Naive thymus-derived CD8-positive, alpha-beta T cell (primary cell): ENCODE data around the gene POLR1D. TPM values are rescaled to one million over a fixed set of nuclear protein-coding genes. Genes with fewer than 3 reads are reported as not detected.

Experiments used
- ATAC-seq, 2 donors: fragments of 150-1000 bp; cut with Tn5 transposase in 1 of 2; sonication (Bioruptor Pico), chemical (Tn5 transposase) in 1 of 2; 1 replicate in 1 of 2; 2 replicates in 1 of 2; pipeline ENCODE4 v1.10.0; 2021; ENCODE audit warnings: mild to moderate bottlenecking in 2 of 2, moderate library complexity in 2 of 2
- POLR2A ChIA-PET: fragments of 350-600 bp; sonication (Branson Sonifier 250); formaldehyde crosslinking; loops from one replicate; lab custom pipeline; 2021; ENCODE audit warnings: antibody characterized with exemption; lab: Charles Lee
- DNase-seq, 10 donors: peaks; one replicate each; pipeline versions ENCODE4 v3.0.0 to v3.0.0-alpha.2; 2020 to 2022
- H3K27ac Mint-ChIP-seq, 10 donors: one replicate each; pipeline ENCODE4 v1.8.0; 2020 to 2022; ENCODE audit warnings: mild to moderate bottlenecking in 10 of 10, mixed read lengths in 10 of 10, moderate library complexity in 4 of 10, inconsistent platforms in 1 of 10
- H3K27me3 Mint-ChIP-seq, 5 donors: one replicate each; pipeline ENCODE4 v1.8.0; 2021 to 2022; ENCODE audit warnings: mixed read lengths in 5 of 5
- H3K36me3 Mint-ChIP-seq, 3 donors: one replicate each; pipeline ENCODE4 v1.8.0; 2020 to 2022; ENCODE audit warnings: mixed read lengths in 3 of 3, mild to moderate bottlenecking in 2 of 3, inconsistent platforms in 1 of 3
- H3K4me1 Mint-ChIP-seq, 4 donors: one replicate each; pipeline ENCODE4 v1.8.0; 2021 to 2022; ENCODE audit warnings: mixed read lengths in 4 of 4
- H3K4me3 Mint-ChIP-seq, 10 donors: one replicate each; pipeline ENCODE4 v1.8.0; 2020 to 2022; ENCODE audit warnings: mild to moderate bottlenecking in 10 of 10, mixed read lengths in 10 of 10, moderate library complexity in 6 of 10, inconsistent platforms in 1 of 10
- H3K9me3 Mint-ChIP-seq, 9 donors: one replicate each; pipeline ENCODE4 v1.8.0; 2020 to 2022; ENCODE audit warnings: mixed read lengths in 9 of 9, mild to moderate bottlenecking in 3 of 9, inconsistent platforms in 1 of 9, moderate library complexity in 1 of 9
- polyA plus RNA-seq, 3 donors: library from polyadenylated mRNA; unstranded; fragments of 300-500 nt; fragmentation: Illumina TruSeq; gene quantifications; one replicate each; pipeline ENCODE4 v1.2.3, GENCODE V29; 2021
- total RNA-seq, 8 experiments: library from RNA in 2 of 8; stranded (reverse) in 2 of 8; gene quantifications; one replicate each; pipeline ENCODE4 v1.2.3 and lab custom pipeline; 2021 to 2026

POLR1D gene
- total and polyA plus RNA-seq, 5 experiments from 2014 or later: 115 to 165 (median 136) TPM

GRCh38 chr13:27631665-27632064 lies 10.0 kb downstream of the POLR1D start:
- peaks cover 0 to 51% (median 6%) of the 10 kb centered on the region in 3 donors for H3K36me3 Mint-ChIP-seq
- POLR2A ChIA-PET: interaction anchor here (1.0 kb wide), 1 partner anchor 9 kb away, joined by 4 read pairs; the partner anchor contains the start of gene POLR1D

DNA sequence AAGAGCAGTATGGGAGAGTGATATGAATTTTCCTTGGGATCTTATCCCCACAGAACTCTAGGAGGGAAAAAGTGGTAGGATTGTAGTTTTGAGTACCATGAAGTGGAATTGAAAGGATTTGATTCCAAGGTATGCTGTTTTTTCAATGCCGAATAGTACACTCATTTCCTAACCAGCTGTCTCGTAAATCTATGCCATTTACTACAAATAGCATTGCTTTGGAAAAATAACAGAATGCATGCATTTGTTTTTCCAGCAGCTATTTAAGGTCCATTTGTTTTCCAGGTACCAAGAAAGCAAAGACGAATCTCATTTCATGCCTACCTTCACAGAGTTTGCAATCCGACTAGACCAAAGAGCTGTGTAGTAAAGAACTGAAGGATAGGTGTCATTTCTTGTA lies 10.5 kb downstream of the POLR1D start:
- no peak overlapping the region for H3K4me3 Mint-ChIP-seq
- H3K27ac Mint-ChIP-seq: peak overlapping the region in 1 of 10 donors; percentile 8
- no peaks in the 10 kb centered on the region for H3K9me3 Mint-ChIP-seq
- peaks cover 0 to 46% (median 6%) of the 10 kb centered on the region in 3 donors for H3K36me3 Mint-ChIP-seq
- ATAC-seq: no peak
- POLR2A ChIA-PET: interaction anchor here (1.0 kb wide), 1 partner anchor 10 kb away, joined by 4 read pairs; the partner anchor contains the start of gene POLR1D
- no peak for DNase-seq
- H3K4me1 Mint-ChIP-seq: peaks cover 35 to 77% (median 73%) of the 10 kb centered on the region in 4 donors
- no peaks in the 10 kb centered on the region for H3K27me3 Mint-ChIP-seq

More at GRCh38 chr13:27631665-27632064, 10.0 kb downstream of the POLR1D start:
- Mint-ChIP-seq H3K27me3 (no peaks in the 10 kb centered on the region), H3K27ac (peak overlapping the region in 1 of 10 donors; percentile 68), H3K9me3 (no peaks in the 10 kb centered on the region), H3K4me3 (no peak overlapping the region), H3K4me1 (peaks cover 33 to 76% (median 73%) of the 10 kb centered on the region in 4 donors)
- DNase-seq (no peak), ATAC-seq (no peak)

DNA sequence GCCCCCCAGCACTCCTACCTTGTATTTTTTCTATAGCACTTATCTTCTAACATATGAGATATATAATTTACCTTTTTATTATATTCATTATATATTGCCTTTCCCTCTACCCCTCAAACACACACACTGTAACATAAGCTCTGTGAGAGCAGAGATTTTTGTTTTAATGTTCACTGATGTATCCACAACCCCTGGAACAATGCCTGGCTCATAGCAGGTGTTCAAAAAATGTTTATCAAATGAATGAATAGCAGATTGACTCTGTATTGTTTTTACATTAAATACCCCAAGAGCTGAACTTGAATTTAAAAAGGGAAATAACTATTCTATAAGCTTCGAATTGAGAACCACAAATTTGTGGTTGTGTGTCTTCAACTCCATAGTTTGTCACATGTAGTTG lies 11.0 kb downstream of the POLR1D start:
- DNase-seq (no peak), ATAC-seq (no peak)
- POLR2A ChIA-PET: no interaction called here
- Mint-ChIP-seq H3K4me3 (no peak overlapping the region), H3K9me3 (no peaks in the 10 kb centered on the region), H3K36me3 (peaks cover 0 to 42% (median 6%) of the 10 kb centered on the region in 3 donors), H3K4me1 (peaks cover 33 to 74% (median 70%) of the 10 kb centered on the region in 4 donors), H3K27me3 (no peaks in the 10 kb centered on the region), H3K27ac (peak overlapping the region in 2 of 10 donors; percentile 8 to 80)

GRCh38 chr13:27634231-27634630 lies 12.5 kb downstream of the POLR1D start:
- POLR2A ChIA-PET: interaction anchor here (1.0 kb wide), 1 partner anchor 13 kb away, joined by 4 read pairs; no protein-coding TSS in a partner anchor
- no peak overlapping the region for H3K4me3 Mint-ChIP-seq
- H3K27ac Mint-ChIP-seq: peak overlapping the region in 3 of 10 donors; percentile 0 to 66 (median 3)

DNA sequence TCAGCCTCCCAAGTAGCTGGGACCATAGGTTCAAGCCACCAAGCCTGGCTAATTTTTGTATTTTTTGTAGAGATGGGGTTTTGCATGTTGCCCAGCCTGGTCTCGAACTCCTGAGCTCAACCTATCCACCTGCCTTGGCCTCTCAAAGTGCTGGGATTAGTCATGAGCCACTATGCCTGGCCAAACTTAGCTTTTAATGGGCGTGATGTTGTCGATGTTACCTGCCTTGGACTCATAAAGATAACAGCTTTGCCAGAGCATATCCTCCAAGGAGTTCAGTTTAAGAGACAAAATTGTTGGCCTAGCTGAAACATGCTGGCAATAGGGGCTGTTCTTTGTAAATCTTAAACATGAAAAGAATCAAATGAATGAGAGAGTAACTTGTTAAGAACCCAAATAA lies 13.1 kb downstream of the POLR1D start:
- no peak for DNase-seq
- peak overlapping the region in 1 of 10 donors; percentile 6 for H3K27ac Mint-ChIP-seq
- no peak for ATAC-seq
- peaks cover 31 to 82% (median 76%) of the 10 kb centered on the region in 4 donors for H3K4me1 Mint-ChIP-seq
- H3K27me3 Mint-ChIP-seq: no peaks in the 10 kb centered on the region
- POLR2A ChIA-PET: interaction anchor here (1.0 kb wide), 1 partner anchor 14 kb away, joined by 4 read pairs; no protein-coding TSS in a partner anchor
- H3K36me3 Mint-ChIP-seq: peaks cover 0 to 34% (median 9%) of the 10 kb centered on the region in 3 donors
- no peaks in the 10 kb centered on the region for H3K9me3 Mint-ChIP-seq
- H3K4me3 Mint-ChIP-seq: no peak overlapping the region

More at GRCh38 chr13:27634231-27634630, 12.5 kb downstream of the POLR1D start:
- Mint-ChIP-seq H3K9me3 (no peaks in the 10 kb centered on the region), H3K4me1 (peaks cover 27 to 77% (median 71%) of the 10 kb centered on the region in 4 donors), H3K27me3 (no peaks in the 10 kb centered on the region), H3K36me3 (peaks cover 0 to 34% (median 9%) of the 10 kb centered on the region in 3 donors)
- ATAC-seq (no peak), DNase-seq (no peak)

GRCh38 chr13:27635266-27635665 lies 13.6 kb downstream of the POLR1D start:
- Mint-ChIP-seq H3K4me3 (no peak overlapping the region), H3K9me3 (no peaks in the 10 kb centered on the region), H3K27me3 (no peaks in the 10 kb centered on the region), H3K27ac (peak overlapping the region in 1 of 10 donors; percentile 51), H3K4me1 (peaks cover 34 to 84% (median 79%) of the 10 kb centered on the region in 4 donors), H3K36me3 (peaks cover 0 to 34% (median 9%) of the 10 kb centered on the region in 3 donors)
- DNase-seq (no peak), ATAC-seq (no peak)
- POLR2A ChIA-PET: no interaction called here

DNA sequence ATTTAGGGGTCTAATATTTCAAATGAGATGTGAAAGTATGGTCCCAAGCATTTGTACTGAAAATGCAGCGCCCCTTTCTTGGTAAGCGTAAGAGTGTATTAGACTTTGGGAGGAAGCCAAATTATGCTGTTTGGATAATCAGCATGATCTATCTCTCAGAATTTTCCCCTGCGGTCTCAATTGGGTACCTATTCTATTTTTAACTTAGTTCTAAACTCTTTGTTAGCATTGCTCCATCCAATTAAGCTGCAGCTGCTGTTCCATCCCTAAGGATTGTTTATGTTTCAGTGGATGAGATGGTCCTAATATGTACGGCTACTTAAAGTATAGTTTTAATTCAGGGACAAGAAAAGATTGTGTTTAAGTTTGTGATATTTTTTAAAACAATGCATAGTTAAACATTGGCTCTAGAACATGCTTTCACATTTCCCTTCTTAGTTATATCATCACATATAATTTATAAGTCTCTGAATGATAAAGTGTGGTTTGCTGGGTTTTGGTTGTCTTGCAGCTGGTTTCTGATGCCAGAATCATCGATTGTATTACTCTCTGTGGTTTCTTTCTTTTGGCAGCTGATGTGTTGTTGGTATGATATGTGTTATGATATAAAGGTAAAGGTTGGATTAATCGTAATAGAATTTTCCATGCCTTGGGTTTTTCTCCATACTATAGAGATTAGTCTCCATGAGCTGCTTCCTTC lies 15.0 kb downstream of the POLR1D start:
- Mint-ChIP-seq H3K27me3 (no peaks in the 10 kb centered on the region), H3K27ac (peak overlapping the region in 5 of 10 donors; percentile 0 to 79 (median 36)), H3K36me3 (peaks cover 0 to 27% (median 9%) of the 10 kb centered on the region in 3 donors), H3K4me1 (peaks cover 29 to 75% (median 71%) of the 10 kb centered on the region in 4 donors), H3K4me3 (peak overlapping the region in 2 of 10 donors; percentile 3 to 14), H3K9me3 (no peaks in the 10 kb centered on the region)
- DNase-seq (no peak), ATAC-seq (peak in 1 of 2 donors; percentile 27)
- POLR2A ChIA-PET: no interaction called here

- Mint-ChIP-seq H3K27ac (peak overlapping the region in 3 of 10 donors; percentile 0 to 79 (median 39)), H3K4me1 (peaks cover 30 to 75% (median 70%) of the 10 kb centered on the region in 4 donors), H3K4me3 (peak overlapping the region in 1 of 10 donors; percentile 14), H3K27me3 (no peaks in the 10 kb centered on the region), H3K36me3 (peaks cover 0 to 24% (median 9%) of the 10 kb centered on the region in 3 donors), H3K9me3 (no peaks in the 10 kb centered on the region)
- ATAC-seq (no peak), DNase-seq (no peak)
- POLR2A ChIA-PET: no interaction called here
These were observed 15.6 kb downstream of the POLR1D start for GRCh38 chr13:27637289-27637626.

GRCh38 chr13:27638001-27638400 lies 16.3 kb downstream of the POLR1D start:
- ATAC-seq (no peak), DNase-seq (no peak)
- Mint-ChIP-seq H3K4me1 (peaks cover 29 to 75% (median 70%) of the 10 kb centered on the region in 4 donors), H3K9me3 (no peaks in the 10 kb centered on the region), H3K27ac (peak overlapping the region in 3 of 10 donors; percentile 10 to 53 (median 39)), H3K27me3 (no peaks in the 10 kb centered on the region), H3K36me3 (peaks cover 0 to 20% (median 5%) of the 10 kb centered on the region in 3 donors), H3K4me3 (peak overlapping the region in 1 of 10 donors; percentile 5)
- POLR2A ChIA-PET: interaction anchor here (0.6 kb wide), 1 partner anchor 205 kb away, joined by 4 read pairs; no protein-coding TSS in a partner anchor

- no peaks in the 10 kb centered on the region for H3K9me3 Mint-ChIP-seq
- H3K4me1 Mint-ChIP-seq: peaks cover 29 to 74% (median 71%) of the 10 kb centered on the region in 4 donors
- ATAC-seq: no peak
- peaks cover 0 to 22% (median 3%) of the 10 kb centered on the region in 3 donors for H3K36me3 Mint-ChIP-seq
- no peaks in the 10 kb centered on the region for H3K27me3 Mint-ChIP-seq
- POLR2A ChIA-PET: interaction anchor here (0.6 to 1.9 kb wide), 2 partner anchors 17 to 205 kb away, joined by 4 to 5 read pairs; partner anchors contain the start of genes LNX2 and POLR1D
- H3K4me3 Mint-ChIP-seq: no peak overlapping the region
- DNase-seq: no peak
- peak overlapping the region in 3 of 10 donors; percentile 10 to 39 (median 26) for H3K27ac Mint-ChIP-seq
These were observed 16.8 kb downstream of the POLR1D start for GRCh38 chr13:27638521-27638920.

- H3K36me3 Mint-ChIP-seq: peaks cover 0 to 18% (median 3%) of the 10 kb centered on the region in 3 donors
- no peak for ATAC-seq
- H3K27me3 Mint-ChIP-seq: no peaks in the 10 kb centered on the region
- no peak overlapping the region for H3K4me3 Mint-ChIP-seq
- no peaks in the 10 kb centered on the region for H3K9me3 Mint-ChIP-seq
- POLR2A ChIA-PET: interaction anchor here (1.9 kb wide), 1 partner anchor 18 kb away, joined by 5 read pairs; the partner anchor contains the start of genes LNX2 and POLR1D
- no peak for DNase-seq
- H3K27ac Mint-ChIP-seq: peak overlapping the region in 3 of 10 donors; percentile 2 to 26 (median 22)
- peaks cover 32 to 74% (median 72%) of the 10 kb centered on the region in 4 donors for H3K4me1 Mint-ChIP-seq
These were observed 17.5 kb downstream of the POLR1D start for GRCh38 chr13:27639186-27639585.

DNA sequence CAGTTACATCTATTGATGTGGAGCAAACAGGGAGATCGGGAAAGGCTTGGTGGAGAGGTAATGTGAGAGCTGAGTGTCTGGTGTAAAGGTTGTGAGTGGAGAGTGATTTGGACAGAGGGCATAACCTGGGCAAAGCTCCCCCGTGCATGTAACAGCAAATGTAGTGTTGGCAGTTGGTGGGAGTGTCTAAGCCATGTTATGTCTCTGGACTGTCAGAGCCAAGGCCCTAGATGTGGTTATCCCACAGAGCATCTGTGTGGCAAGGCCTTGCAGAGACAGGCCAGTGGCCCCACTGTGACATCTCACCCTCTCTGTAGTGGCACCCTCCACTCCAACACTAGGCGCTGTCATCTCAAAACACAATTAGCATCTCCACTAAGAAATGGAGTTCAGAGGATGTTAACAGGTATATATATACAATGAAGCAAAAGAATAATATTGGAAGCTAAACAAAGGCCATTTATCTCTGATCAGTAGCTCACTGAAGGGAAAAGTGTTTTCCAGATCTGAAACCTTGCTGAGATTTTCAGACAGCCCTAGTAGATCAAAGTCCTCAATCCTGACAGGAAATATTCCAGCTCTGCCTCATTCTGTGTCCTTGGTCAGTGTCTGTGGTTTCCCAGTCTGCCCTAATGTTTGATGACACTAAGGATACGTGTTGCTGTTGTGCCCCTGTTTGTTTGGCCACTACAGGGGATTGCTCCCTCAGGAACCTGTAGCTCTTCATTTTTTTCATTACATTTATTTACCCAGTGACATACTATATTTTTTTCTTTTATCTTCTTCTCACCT lies 20.2 kb downstream of the POLR1D start:
- Mint-ChIP-seq H3K4me1 (peaks cover 36 to 72% (median 60%) of the 10 kb centered on the region in 4 donors), H3K36me3 (peaks cover 5 to 30% (median 8%) of the 10 kb centered on the region in 3 donors), H3K9me3 (no peaks in the 10 kb centered on the region), H3K4me3 (no peak overlapping the region), H3K27ac (peak overlapping the region in 2 of 10 donors; percentile 7 to 15), H3K27me3 (no peaks in the 10 kb centered on the region)
- POLR2A ChIA-PET: no interaction called here
- ATAC-seq (no peak), DNase-seq (no peak)
